Pancreas (tissue), 10 donors: Measurements from ENCODE around the gene PEX26. TPM values are rescaled to one million over a fixed set of nuclear protein-coding genes. Genes with fewer than 3 reads are reported as not detected.

Experiments used
- ATAC-seq, 4 donors: fragments of 200-7000 bp; cut with Tn5 transposase; one replicate each; pipeline versions ENCODE4 v1.8.0 to v1.9.1; 2020; ENCODE audit warnings: mild to moderate bottlenecking in 4 of 4, moderate library complexity in 4 of 4
- DNase-seq, 6 donors: peaks; one replicate each; pipeline ENCODE4 v3.0.0-alpha.2; 2020
- FAIRE-seq: peaks from 2 replicates; lab custom pipeline; 2012; peaks lifted over from hg19 to GRCh38; lab: Jason Lieb, UNC
- H3K27ac ChIP-seq, 4 donors: fragments of 200-600 bp; sonication (generic); 1 replicate in 3 of 4; 2 replicates in 1 of 4; pipeline versions ENCODE4 v1.5.0 to v1.8.0; 2020
- H3K27me3 ChIP-seq, 4 donors: fragments of 200-600 bp; one replicate each; pipeline ENCODE4 v1.8.0; 2021
- H3K36me3 ChIP-seq, 3 donors: fragments of 200-600 bp; sonication (generic) in 1 of 3; one replicate each; pipeline versions ENCODE4 v1.5.0 to v1.8.0; 2020 to 2021
- H3K4me1 ChIP-seq, 3 donors: fragments of 200-600 bp; one replicate each; pipeline ENCODE4 v1.8.0; 2021
- H3K4me3 ChIP-seq, 4 donors: fragments of 200-600 bp; sonication (generic) in 2 of 4; one replicate each; pipeline versions ENCODE4 v1.5.0 to v1.8.0; 2020 to 2021
- H3K9me3 ChIP-seq, 4 donors: fragments of 200-600 bp; one replicate each; pipeline ENCODE4 v1.8.0; 2021
- CTCF ChIP-seq, 4 donors: fragments of 200-600 bp; sonication (generic) in 3 of 4; IDR thresholded peaks; one replicate each; pipeline versions ENCODE4 v1.5.0 to v1.8.0; 2021; ENCODE audit warnings: antibody characterized with exemption in 4 of 4
- WGBS, 2 donors: extraction: QIAGEN DNeasy Blood & Tissue Kit; methylation state at CpG; one replicate each; pipeline ENCODE4 v1.1.7; 2013; 5-methylcytosine and 5-hydroxymethylcytosine counted together
- intact Hi-C, 3 donors: fragments of 100-400 bp; cut with DNase I; formaldehyde crosslinking; loops; one replicate each; pipeline versions ENCODE4 v1.11.1 to v1.14.2; 2022
- polyA plus RNA-seq, 2 donors: library from polyadenylated mRNA; stranded (reverse); fragments of 200-250 nt; gene quantifications; one replicate each; pipeline ENCODE4 v1.2.3, GENCODE V29; 2013
- total RNA-seq, 6 donors: library from RNA; stranded (reverse); fragmentation: NEBNext Ultra II Directional in 4 of 6; extraction: Animal tissue kit (Norgen Biotek cat#: 25700) in 4 of 6; gene quantifications; one replicate each; pipeline versions ENCODE4 v1.2.1 to v1.2.4, GENCODE V29; 2021 to 2023
- donor health status: healthy with polysubstance abuse.
- donor health status: DM: no; HTN: no; CAD: no; lungs with moderate emphysema.
- donor health status: DM: no; HTN: no; CAD: no.
- donor health status: control.
- donor health status: control.
- donor health status: Bipolar disorder and iron deficiency.
- donor health status: DM: yes; HTN: yes; CAD: no.
- donor health status: DM: no; HTN: no; CAD: no.
- donor health status: DM: no; HTN: no; CAD: no.
- donor health status: DM: yes; HTN: yes; CAD: no.

The PEX26 gene
- total and polyA plus RNA-seq, 8 donors: 9.3 to 26.5 (median 14.3) TPM

DNA sequence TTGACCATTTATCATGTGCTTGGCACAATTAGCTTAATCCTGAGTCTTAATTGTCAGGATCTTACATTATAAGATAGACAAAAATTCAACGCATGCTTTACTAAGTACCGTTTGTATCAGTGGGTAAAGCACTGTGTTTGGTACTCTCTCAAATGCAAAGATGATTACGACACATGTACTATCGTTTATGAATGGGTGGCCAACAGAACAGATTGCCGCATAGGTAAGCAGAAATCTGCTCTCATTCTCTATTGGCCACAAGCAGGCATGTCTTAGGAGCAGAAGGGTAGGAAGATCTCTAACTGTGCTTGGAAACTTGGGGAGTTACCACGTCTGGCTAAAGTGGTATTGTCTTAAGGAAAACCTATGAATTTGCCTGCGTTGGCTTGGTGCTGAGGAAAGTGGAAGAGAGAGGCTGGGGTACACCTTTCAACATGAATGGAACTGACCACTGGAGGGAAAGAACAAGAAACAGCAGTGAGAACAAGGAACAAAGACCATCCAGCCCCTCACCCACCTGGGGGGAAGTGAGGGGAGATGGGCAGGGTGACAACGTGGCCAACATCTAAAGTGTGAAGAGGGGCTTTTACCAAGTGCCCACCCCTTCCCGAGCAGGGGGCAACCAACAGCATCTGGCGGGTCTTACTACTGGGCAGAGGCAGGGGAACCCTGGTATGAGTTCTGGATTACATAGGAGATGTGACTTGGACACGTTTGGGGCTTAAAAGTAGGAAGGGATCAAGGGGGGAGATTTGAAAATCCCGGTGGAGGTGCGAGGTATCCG, 31.8 kb downstream of the PEX26 start:
- Histone ChIP-seq H3K4me3 (peak overlapping the region in 2 of 4 donors; percentile 51 to 65), H3K27me3 (no peaks in the 10 kb centered on the region), H3K4me1 (no peaks in the 10 kb centered on the region), H3K9me3 (no peaks in the 10 kb centered on the region), H3K36me3 (no peaks in the 10 kb centered on the region), H3K27ac (no peak overlapping the region)
- DNase-seq: no peak
- TF ChIP-seq CTCF (IDR thresholded peaks at IDR 0.05): no peak
- no peak for FAIRE-seq
- peak in 1 of 4 donors; percentile 2 for ATAC-seq
- intact Hi-C loops: no loop called here
- WGBS, 2 donors: 57 to 62% methylated on average over 14 of the region's 14 CpGs

- DNase-seq: peak; percentile 48 to 83 (median 58)
- Histone ChIP-seq H3K27me3 (no peaks in the 10 kb centered on the region), H3K27ac (peak within 1 kb of the TSS in 1 of 4 donors; percentile 27), H3K36me3 (no peaks in the 10 kb centered on the region), H3K4me3 (peak within 1 kb of the TSS; percentile 35 to 65 (median 44)), H3K4me1 (no peaks in the 10 kb centered on the region), H3K9me3 (no peaks in the 10 kb centered on the region)
- 0 to 1% methylated on average over 46 to 72 of the region's 72 CpGs for WGBS, 2 donors
- peak; percentile 79 to 86 (median 86) for ATAC-seq
- FAIRE-seq: no peak
- intact Hi-C loops: no loop called here
- TF ChIP-seq CTCF (IDR thresholded peaks at IDR 0.05): no peak
Measured at GRCh38 chr22:18110194-18110953, 32.6 kb downstream of the PEX26 start, which contains the start of gene TUBA8. Gene TUBA8 (plus strand): TSS chr22:18110809. CDS start chr22:18110866, 57 bp downstream.

- DNase-seq: no peak
- Histone ChIP-seq H3K27me3 (no peaks in the 10 kb centered on the region), H3K4me1 (no peaks in the 10 kb centered on the region), H3K4me3 (peak overlapping the region; percentile 35 to 65 (median 44)), H3K36me3 (no peaks in the 10 kb centered on the region), H3K27ac (no peak overlapping the region), H3K9me3 (no peaks in the 10 kb centered on the region)
- ATAC-seq: peak in 3 of 4 donors; percentile 2 to 8 (median 2)
- TF ChIP-seq CTCF (IDR thresholded peaks at IDR 0.05): no peak
- WGBS, 2 donors: 28 to 33% methylated on average over 34 to 39 of the region's 39 CpGs
- no peak for FAIRE-seq
- intact Hi-C loops: no loop called here
Measured at GRCh38 chr22:18110954-18111758, 33.4 kb downstream of the PEX26 start.

GRCh38 chr22:18111759-18112330, 34.1 kb downstream of the PEX26 start:
- ATAC-seq (no peak), DNase-seq (no peak), FAIRE-seq (no peak)
- WGBS, 2 donors: 65 to 68% methylated on average over 12 of the region's 12 CpGs
- H3K27ac ChIP-seq: no peak overlapping the region
- intact Hi-C loops: no loop called here
- TF ChIP-seq CTCF (IDR thresholded peaks at IDR 0.05): no peak
- no peaks in the 10 kb centered on the region for H3K9me3 ChIP-seq
- no peaks in the 10 kb centered on the region for H3K27me3 ChIP-seq
- no peaks in the 10 kb centered on the region for H3K36me3 ChIP-seq
- no peak overlapping the region for H3K4me3 ChIP-seq
- H3K4me1 ChIP-seq: no peaks in the 10 kb centered on the region
